ENCODE results near the gene DDX60. TPM values are rescaled to one million over a fixed set of nuclear protein-coding genes. Genes with fewer than 3 reads are reported as not detected.

DDX60 gene
- total and polyA plus RNA-seq, 10 of the 15 experiments (the other 5 are each of a cell fraction or from before 2014, with no cell fraction given), result 2.7 to 28.4 (median 6.3) TPM

GRCh38 chr4:168174308-168174707, 144.2 kb downstream of the DDX60 start:
- RAD21 ChIA-PET (ENCODE audit: unreplicated experiment), result no interaction called here
- DNase-seq (ENCODE audit: low read depth, low spot score) (no peak), ATAC-seq (no peak), FAIRE-seq (no peak)
- in situ Hi-C loops (cut with MboI) (no loop called here), intact Hi-C loops (cut with micrococcal nuclease; ENCODE audit: unreplicated experiment) (no loop called here)
- H3K36me3 ChIP-seq (ENCODE audit: control insufficient read depth in 2 of 2, insufficient read depth in 2 of 2, low read length in 1 of 2), result no peaks in the 10 kb centered on the region
- no peak for TF ChIP-seq CHD4 (IDR thresholded peaks at IDR 0.05)
- TF ChIP-seq ZZZ3 (IDR thresholded peaks at IDR 0.05; ENCODE audit: control insufficient read depth, insufficient read length, low read depth), result no peak
- TF ChIP-seq POLR2A (IDR thresholded peaks at IDR 0.05; ENCODE audit: low read depth, low read length), result no peak
- no peak for TF ChIP-seq SMARCA5 (IDR thresholded peaks at IDR 0.05)
- TF ChIP-seq ATF3 (IDR thresholded peaks at IDR 0.05; ENCODE audit: borderline replicate concordance, extremely low read depth, low read depth, low read length), result no peak
- TF ChIP-seq SIN3A (IDR thresholded peaks at IDR 0.05; ENCODE audit: low read depth, low read length), result no peak
- no peak for TF ChIP-seq ATF2 (IDR thresholded peaks at IDR 0.05; ENCODE audit: low read length)
- SMC1A ChIA-PET (ENCODE audit: uncharacterized antibody, unreplicated experiment), result interaction anchor here (1.1 kb wide), 1 partner anchor 11 kb away, joined by 3 read pairs; no protein-coding TSS in a partner anchor
- no peaks in the 10 kb centered on the region for H4K20me1 ChIP-seq (ENCODE audit: control insufficient read depth, insufficient read depth)
- H3K4me2 ChIP-seq (ENCODE audit: control insufficient read depth, insufficient read depth), result no peak overlapping the region
- whole genome bisulfite sequencing (ENCODE audit: insufficient coverage, insufficient replicate concordance, low lambda C conversion rate, missing lambda C conversion rate), result 62% methylated on average over 6 of the region's 6 CpGs
- H3K9ac ChIP-seq (ENCODE audit: control insufficient read depth, insufficient read depth, low read length), result no peak overlapping the region
- H3K4me3 ChIP-seq, result no peak overlapping the region
- no peaks in the 10 kb centered on the region for H3K4me1 ChIP-seq (ENCODE audit: control insufficient read depth, insufficient read depth, low read length)
- no peak overlapping the region for H3K27ac ChIP-seq (ENCODE audit: control insufficient read depth, insufficient read depth)
- POLR2A ChIA-PET, result no interaction called here
- CTCF ChIA-PET, result interaction anchor here (1.3 kb wide), 1 partner anchor 9 kb away, joined by 4 read pairs; no protein-coding TSS in a partner anchor
- no peaks in the 10 kb centered on the region for H3K9me3 ChIP-seq (replicated peaks; ENCODE audit: control insufficient read depth, insufficient read depth, low read length)
- BruUV-seq (replicated peaks), result no TSS peak
- H3K79me2 ChIP-seq (ENCODE audit: control insufficient read depth, insufficient read depth, low read length), result no peaks in the 10 kb centered on the region
- no peak overlapping the region for H2AFZ ChIP-seq (ENCODE audit: control insufficient read depth, low read depth, low read length)
- H3K27me3 ChIP-seq (replicated peaks in 1 of 2; ENCODE audit: control insufficient read depth in 2 of 2, insufficient read depth in 2 of 2, low read length in 1 of 2), result no peaks in the 10 kb centered on the region; a peak in 1 of 4 replicates
